ENCODE results near the gene SMC1B. TPM values are rescaled to one million over a fixed set of nuclear protein-coding genes. Genes with fewer than 3 reads are reported as not detected.

Gene SMC1B
- total RNA-seq, 4 donors from 2014 or later: 0.13 TPM; not detected in 3

GRCh38 chr22:45423524-45423923 lies 10.1 kb upstream of the SMC1B start:
- Histone ChIP-seq H3K36me3 (no peaks in the 10 kb centered on the region), H3K9me3 (no peaks in the 10 kb centered on the region), H3K27ac (replicated peaks in 1 of 4) (no peak overlapping the region), H3K4me3 (no peak overlapping the region), H3K27me3 (peaks cover 0 to 13% (median 0%) of the 10 kb centered on the region in 4 donors), H3K4me1 (no peaks in the 10 kb centered on the region)
- no peak for DNase-seq (ENCODE audit: extremely low spot score)
- WGBS: 81% methylated on average over 4 of the region's 4 CpGs
- intact Hi-C loops (cut with DNase I): no loop called here
- TF ChIP-seq, protein P1, sequence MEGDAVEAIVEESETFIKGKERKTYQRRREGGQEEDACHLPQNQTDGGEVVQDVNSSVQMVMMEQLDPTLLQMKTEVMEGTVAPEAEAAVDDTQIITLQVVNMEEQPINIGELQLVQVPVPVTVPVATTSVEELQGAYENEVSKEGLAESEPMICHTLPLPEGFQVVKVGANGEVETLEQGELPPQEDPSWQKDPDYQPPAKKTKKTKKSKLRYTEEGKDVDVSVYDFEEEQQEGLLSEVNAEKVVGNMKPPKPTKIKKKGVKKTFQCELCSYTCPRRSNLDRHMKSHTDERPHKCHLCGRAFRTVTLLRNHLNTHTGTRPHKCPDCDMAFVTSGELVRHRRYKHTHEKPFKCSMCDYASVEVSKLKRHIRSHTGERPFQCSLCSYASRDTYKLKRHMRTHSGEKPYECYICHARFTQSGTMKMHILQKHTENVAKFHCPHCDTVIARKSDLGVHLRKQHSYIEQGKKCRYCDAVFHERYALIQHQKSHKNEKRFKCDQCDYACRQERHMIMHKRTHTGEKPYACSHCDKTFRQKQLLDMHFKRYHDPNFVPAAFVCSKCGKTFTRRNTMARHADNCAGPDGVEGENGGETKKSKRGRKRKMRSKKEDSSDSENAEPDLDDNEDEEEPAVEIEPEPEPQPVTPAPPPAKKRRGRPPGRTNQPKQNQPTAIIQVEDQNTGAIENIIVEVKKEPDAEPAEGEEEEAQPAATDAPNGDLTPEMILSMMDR (IDR thresholded peaks at IDR 0.05): no peak
- TF ChIP-seq POLR2A (IDR thresholded peaks at IDR 0.05; ENCODE audit: low read depth): no peak
- no peak for TF ChIP-seq EP300 (IDR thresholded peaks at IDR 0.05)
- TF ChIP-seq POLR2AphosphoS5 (IDR thresholded peaks at IDR 0.05): no peak

DNA sequence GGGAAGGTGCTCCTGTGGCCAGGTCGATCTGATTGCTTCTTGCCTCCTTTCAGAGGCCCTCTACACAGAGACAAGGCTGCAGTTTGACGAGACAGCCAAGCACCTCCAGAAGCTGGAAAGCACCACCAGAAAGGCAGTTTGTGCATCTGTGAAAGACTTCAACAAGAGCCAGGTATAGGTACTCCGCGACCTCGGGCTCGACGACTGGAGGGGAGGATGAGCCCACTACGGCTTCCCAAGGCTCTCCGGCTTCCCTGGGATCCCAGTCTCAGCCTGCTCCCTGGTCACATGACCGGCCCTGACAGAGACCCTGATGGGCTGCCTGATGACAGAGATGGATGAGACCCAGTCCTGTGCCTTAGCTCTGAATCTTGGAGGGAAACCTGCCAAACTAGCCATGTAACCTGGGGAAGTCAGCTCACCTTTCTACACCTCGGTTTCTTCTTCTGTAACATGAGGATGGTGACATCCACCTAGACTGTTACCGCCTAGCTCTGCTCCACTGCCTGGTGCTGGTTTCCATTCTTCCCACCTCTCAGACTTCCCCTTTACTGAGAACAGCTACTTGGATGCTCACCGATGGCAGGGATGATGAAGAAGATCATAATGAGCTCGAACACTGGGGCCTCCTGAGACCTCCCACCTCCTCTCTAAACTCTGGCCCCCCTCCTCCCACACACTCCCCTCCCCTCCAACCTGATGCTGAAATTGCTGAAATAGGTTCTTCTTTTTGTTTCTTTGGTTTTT lies 9.0 kb upstream of the SMC1B start:
- intact Hi-C loops (cut with DNase I): no loop called here
- Histone ChIP-seq H3K9me3 (no peaks in the 10 kb centered on the region), H3K27me3 (peaks cover 0 to 8% (median 0%) of the 10 kb centered on the region in 4 donors), H3K4me1 (no peaks in the 10 kb centered on the region), H3K36me3 (no peaks in the 10 kb centered on the region), H3K27ac (replicated peaks in 1 of 4) (no peak overlapping the region), H3K4me3 (no peak overlapping the region)
- TF ChIP-seq, protein P1 (IDR thresholded peaks at IDR 0.05): no peak
- TF ChIP-seq POLR2AphosphoS5 (IDR thresholded peaks at IDR 0.05): no peak
- TF ChIP-seq POLR2A (IDR thresholded peaks at IDR 0.05; ENCODE audit: low read depth): no peak
- no peak for TF ChIP-seq EP300 (IDR thresholded peaks at IDR 0.05)
- WGBS: 86% methylated on average over 12 of the region's 14 CpGs
- DNase-seq (ENCODE audit: extremely low spot score): no peak

DNA sequence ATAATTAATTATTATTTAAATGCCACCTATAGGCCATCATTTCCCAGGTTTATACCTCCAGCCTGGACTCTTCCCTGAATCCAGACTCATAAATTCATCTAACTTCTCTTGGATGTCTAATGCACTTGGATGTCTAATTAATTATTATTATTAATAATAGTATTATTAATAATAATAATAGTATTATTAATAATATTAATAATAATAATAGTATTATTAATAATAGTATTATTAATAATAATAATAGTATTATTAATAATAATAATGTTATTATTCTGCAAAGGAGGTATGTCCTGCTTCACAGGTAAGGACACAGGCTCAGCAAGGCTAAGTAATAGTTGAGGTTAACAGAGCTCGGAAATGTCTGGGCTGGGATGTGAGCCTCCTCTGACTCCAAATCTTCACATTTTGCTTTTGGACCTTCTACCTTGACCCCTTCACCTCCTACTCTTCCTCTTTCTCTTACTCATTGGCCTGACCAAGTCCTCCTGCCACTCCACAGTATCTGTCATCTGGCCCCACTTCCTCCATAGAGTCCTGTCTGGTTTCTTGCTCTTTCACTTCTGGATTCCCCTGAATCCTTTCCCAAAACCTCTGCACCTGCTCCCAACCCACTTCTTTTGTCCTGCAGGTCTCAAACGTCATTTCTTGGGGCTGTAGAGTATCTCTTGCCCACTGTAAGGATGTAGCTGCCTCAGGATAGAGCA lies 8.1 kb upstream of the SMC1B start:
- H3K27me3 ChIP-seq: peaks cover 0 to 4% (median 0%) of the 10 kb centered on the region in 4 donors
- 79% methylated on average over 2 of the region's 2 CpGs for WGBS
- intact Hi-C loops (cut with DNase I): no loop called here
- H3K27ac ChIP-seq (replicated peaks in 1 of 4): no peak overlapping the region
- H3K4me3 ChIP-seq: no peak overlapping the region
- TF ChIP-seq EP300 (IDR thresholded peaks at IDR 0.05) (no peak), POLR2A (IDR thresholded peaks at IDR 0.05; ENCODE audit: low read depth) (no peak), POLR2AphosphoS5 (IDR thresholded peaks at IDR 0.05) (no peak)
- TF ChIP-seq, protein P1 (IDR thresholded peaks at IDR 0.05): no peak
- H3K4me1 ChIP-seq: no peaks in the 10 kb centered on the region
- H3K9me3 ChIP-seq: no peaks in the 10 kb centered on the region
- H3K36me3 ChIP-seq: no peaks in the 10 kb centered on the region
- DNase-seq (ENCODE audit: extremely low spot score): no peak

DNA sequence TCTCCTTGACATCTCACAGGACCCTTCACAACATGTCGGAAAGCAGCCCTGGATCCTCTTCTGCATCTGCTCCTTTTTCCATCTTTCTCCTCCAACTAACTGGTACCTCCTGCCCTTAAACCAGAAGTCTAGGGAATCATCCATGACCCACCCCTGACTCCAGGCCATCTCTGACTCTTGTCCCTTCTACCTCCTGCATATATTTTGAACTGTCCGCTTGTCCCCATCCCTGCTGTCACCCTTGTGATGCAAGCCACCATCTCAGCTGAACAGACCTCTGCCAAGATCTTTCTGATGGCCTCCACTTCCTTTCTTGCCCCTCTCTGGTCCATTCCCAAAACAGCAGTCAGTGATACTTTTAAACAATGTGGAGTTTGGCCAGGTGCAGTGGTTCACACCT lies 7.1 kb upstream of the SMC1B start:
- Histone ChIP-seq H3K9me3 (no peaks in the 10 kb centered on the region), H3K36me3 (no peaks in the 10 kb centered on the region), H3K27ac (replicated peaks in 1 of 4) (no peak overlapping the region), H3K27me3 (no peaks in the 10 kb centered on the region), H3K4me3 (no peak overlapping the region), H3K4me1 (no peaks in the 10 kb centered on the region)
- no peak for DNase-seq (ENCODE audit: extremely low spot score)
- TF ChIP-seq, protein P1 (IDR thresholded peaks at IDR 0.05): no peak
- TF ChIP-seq POLR2AphosphoS5 (IDR thresholded peaks at IDR 0.05) (no peak), POLR2A (IDR thresholded peaks at IDR 0.05; ENCODE audit: low read depth) (no peak), EP300 (IDR thresholded peaks at IDR 0.05) (no peak)
- WGBS: 92% methylated on average over 2 of the region's 2 CpGs
- intact Hi-C loops (cut with DNase I): no loop called here

Data from esophagus muscularis mucosa (tissue), 4 donors.